Mucosa of descending colon (tissue), 3 donors: ENCODE results near the gene SLF2. TPM values are rescaled to one million over a fixed set of nuclear protein-coding genes. Genes with fewer than 3 reads are reported as not detected.

Experiments
- ATAC-seq: fragments of 200-7000 bp; cut with Tn5 transposase; one replicate; pipeline ENCODE4 v1.9.1; 2020; ENCODE audit warnings: mild to moderate bottlenecking, moderate library complexity
- DNase-seq, 3 donors: peaks; one replicate each; pipeline ENCODE4 v3.0.0-alpha.2; 2020
- H3K36me3 ChIP-seq: fragments of 200-600 bp; one replicate; pipeline ENCODE4 v1.8.0; 2021; ENCODE audit warnings: low read depth, mild to moderate bottlenecking
- H3K4me1 ChIP-seq: fragments of 200-600 bp; one replicate; pipeline ENCODE4 v1.8.0; 2021; ENCODE audit warnings: low read depth, mild to moderate bottlenecking
- H3K4me3 ChIP-seq: fragments of 200-600 bp; one replicate; pipeline ENCODE4 v1.8.0; 2021; ENCODE audit warnings: mild to moderate bottlenecking
- H3K9me3 ChIP-seq: fragments of 200-600 bp; one replicate; pipeline ENCODE4 v1.8.0; 2021; ENCODE audit warnings: mild to moderate bottlenecking
- intact Hi-C, 2 donors: fragments of 100-400 bp; cut with DNase I in 1 of 2; cut with micrococcal nuclease in 1 of 2; formaldehyde crosslinking; loops; one replicate each; pipeline versions ENCODE4 v1.11.0 to v1.11.1; 2022; cut with DNase I, micrococcal nuclease
- total RNA-seq, 3 donors: library from RNA; stranded (reverse); fragmentation: NEBNext Ultra II Directional in 2 of 3; extraction: Animal tissue kit (Norgen Biotek cat#: 25700) in 2 of 3; gene quantifications; one replicate each; pipeline versions ENCODE4 v1.2.1 to v1.2.4, GENCODE V29; 2021 to 2023
- TF ChIP-seq, protein P1 (sequence below): fragments of 200-600 bp; IDR thresholded peaks from one replicate; pipeline ENCODE4 v1.8.0; 2022; ENCODE audit warnings: antibody characterized with exemption, mild to moderate bottlenecking
- donor health status: DM: no; HTN: no; CAD: no; lungs with moderate emphysema.
- donor health status: DM: no; HTN: no; CAD: no.
- donor health status: DM: no; HTN: yes; CAD: no.

The SLF2 gene
- total RNA-seq, 3 donors from 2014 or later = 23.0 to 31.1 (median 27.5) TPM

DNA sequence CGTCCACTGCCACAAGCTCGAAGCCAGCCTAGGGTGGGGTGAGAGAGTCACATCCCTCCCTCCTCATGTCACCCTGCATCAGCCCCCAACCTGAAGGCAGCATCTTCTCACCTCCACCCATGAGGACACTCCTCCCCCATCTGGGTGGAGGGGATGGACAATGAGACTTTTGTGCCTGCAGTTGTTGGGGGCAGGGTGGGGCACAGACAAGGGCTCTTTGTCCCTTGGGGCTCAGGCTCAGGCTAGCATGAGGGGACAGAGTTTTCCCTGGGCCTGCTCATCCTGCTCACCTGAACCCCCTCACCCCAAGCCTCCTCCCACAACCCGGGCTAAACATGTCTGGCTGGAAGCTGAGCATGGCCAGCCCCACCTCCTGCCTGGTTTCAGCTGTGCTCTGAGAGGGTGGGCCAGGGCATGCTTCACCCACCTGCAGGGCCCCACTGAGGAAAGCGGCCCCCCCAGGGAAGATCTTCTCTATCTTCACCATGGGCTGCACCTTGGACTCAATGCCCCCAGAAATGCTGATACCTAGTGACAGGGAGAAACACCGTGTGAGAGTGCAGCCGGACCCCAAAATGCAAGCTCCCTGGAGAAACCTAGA lies 96.2 kb downstream of the SLF2 start:
- DNase-seq (no peak), ATAC-seq (no peak)

GRCh38 chr10:101010329-101010728 lies 97.6 kb downstream of the SLF2 start:
- H3K4me1 ChIP-seq = peaks cover 8% of the 10 kb centered on the region
- no peaks in the 10 kb centered on the region for H3K9me3 ChIP-seq

More for the DNA sequence above, 96.2 kb downstream of the SLF2 start:
- TF ChIP-seq, protein P1, sequence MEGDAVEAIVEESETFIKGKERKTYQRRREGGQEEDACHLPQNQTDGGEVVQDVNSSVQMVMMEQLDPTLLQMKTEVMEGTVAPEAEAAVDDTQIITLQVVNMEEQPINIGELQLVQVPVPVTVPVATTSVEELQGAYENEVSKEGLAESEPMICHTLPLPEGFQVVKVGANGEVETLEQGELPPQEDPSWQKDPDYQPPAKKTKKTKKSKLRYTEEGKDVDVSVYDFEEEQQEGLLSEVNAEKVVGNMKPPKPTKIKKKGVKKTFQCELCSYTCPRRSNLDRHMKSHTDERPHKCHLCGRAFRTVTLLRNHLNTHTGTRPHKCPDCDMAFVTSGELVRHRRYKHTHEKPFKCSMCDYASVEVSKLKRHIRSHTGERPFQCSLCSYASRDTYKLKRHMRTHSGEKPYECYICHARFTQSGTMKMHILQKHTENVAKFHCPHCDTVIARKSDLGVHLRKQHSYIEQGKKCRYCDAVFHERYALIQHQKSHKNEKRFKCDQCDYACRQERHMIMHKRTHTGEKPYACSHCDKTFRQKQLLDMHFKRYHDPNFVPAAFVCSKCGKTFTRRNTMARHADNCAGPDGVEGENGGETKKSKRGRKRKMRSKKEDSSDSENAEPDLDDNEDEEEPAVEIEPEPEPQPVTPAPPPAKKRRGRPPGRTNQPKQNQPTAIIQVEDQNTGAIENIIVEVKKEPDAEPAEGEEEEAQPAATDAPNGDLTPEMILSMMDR = no peak
- peaks cover 8% of the 10 kb centered on the region for H3K4me1 ChIP-seq
- peaks cover 4% of the 10 kb centered on the region for H3K36me3 ChIP-seq
- no peaks in the 10 kb centered on the region for H3K9me3 ChIP-seq
- intact Hi-C loops = no loop called here
- no peak overlapping the region for H3K4me3 ChIP-seq

GRCh38 chr10:101011517-101012423 lies 99.0 kb downstream of the SLF2 start:
- intact Hi-C loops = no loop called here
- H3K4me3 ChIP-seq = no peak overlapping the region
- peaks cover 8% of the 10 kb centered on the region for H3K4me1 ChIP-seq
- no peaks in the 10 kb centered on the region for H3K36me3 ChIP-seq
- DNase-seq (no peak), ATAC-seq (no peak)
- TF ChIP-seq, protein P1 = no peak
- H3K9me3 ChIP-seq = no peaks in the 10 kb centered on the region

More at GRCh38 chr10:101010329-101010728, 97.6 kb downstream of the SLF2 start:
- no peak overlapping the region for H3K4me3 ChIP-seq
- TF ChIP-seq, protein P1 = no peak
- DNase-seq (no peak), ATAC-seq (no peak)
- peaks cover 3% of the 10 kb centered on the region for H3K36me3 ChIP-seq
- intact Hi-C loops = no loop called here

GRCh38 chr10:101012525-101013364 lies 100.0 kb downstream of the SLF2 start:
- TF ChIP-seq, protein P1 = peak; percentile 71
- Histone ChIP-seq H3K36me3 (no peaks in the 10 kb centered on the region), H3K9me3 (no peaks in the 10 kb centered on the region), H3K4me1 (peaks cover 8% of the 10 kb centered on the region), H3K4me3 (no peak overlapping the region)
- DNase-seq (peak; percentile 83 to 92 (median 89)), ATAC-seq (peak; percentile 90)
- intact Hi-C loops = no loop called here

DNA sequence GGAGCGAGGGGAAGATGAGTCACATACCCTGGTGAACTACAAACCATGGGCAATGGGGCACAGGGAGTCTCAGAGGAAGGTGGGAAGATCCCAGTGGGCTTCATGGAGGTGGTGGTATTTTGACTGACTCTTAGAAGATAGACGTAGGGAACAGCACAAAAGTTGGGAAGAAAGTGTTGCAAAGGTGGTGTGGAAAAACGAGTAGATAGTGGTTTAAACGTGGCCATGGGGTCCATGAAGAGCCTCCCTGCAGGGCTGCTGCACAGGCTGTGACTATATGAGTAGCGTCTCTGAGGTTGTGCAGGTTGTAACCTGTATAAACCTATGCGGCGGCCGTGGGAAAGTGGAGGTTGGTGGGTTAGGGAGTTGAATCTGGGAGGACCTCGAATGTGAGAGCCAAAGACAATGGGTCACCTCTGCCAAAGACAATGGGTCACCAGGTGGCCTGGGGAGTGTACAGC lies 100.6 kb downstream of the SLF2 start:
- ATAC-seq = no peak
- intact Hi-C loops = no loop called here
- Histone ChIP-seq H3K4me1 (peaks cover 8% of the 10 kb centered on the region), H3K36me3 (no peaks in the 10 kb centered on the region), H3K9me3 (no peaks in the 10 kb centered on the region), H3K4me3 (no peak overlapping the region)
- TF ChIP-seq, protein P1 = no peak
- no peak for DNase-seq
